DND-41 (cell line): ENCODE results near the gene KAZALD1.

Source experiments
- EZH2 ChIP-seq: IDR thresholded peaks from 3 replicates; pipeline ENCODE4 v1.6.1; 2012; ENCODE audit warnings: borderline replicate concordance, low read depth, mild to moderate bottlenecking, moderate library complexity, low read length, inconsistent platforms; ENCODE audit not compliant: severe bottlenecking
- TF ChIP-seq, protein P1 (sequence below): IDR thresholded peaks from 2 replicates; pipeline ENCODE4 v1.5.1; 2012; ENCODE audit warnings: borderline replicate concordance, low read length, moderate library complexity, mild to moderate bottlenecking; ENCODE audit not compliant: poor library complexity, severe bottlenecking; ENCODE audit errors: extremely low read depth

GRCh38 chr10:101040061-101040460, 21.7 kb upstream of the KAZALD1 start:
- no peak for TF ChIP-seq EZH2
- TF ChIP-seq, protein P1, sequence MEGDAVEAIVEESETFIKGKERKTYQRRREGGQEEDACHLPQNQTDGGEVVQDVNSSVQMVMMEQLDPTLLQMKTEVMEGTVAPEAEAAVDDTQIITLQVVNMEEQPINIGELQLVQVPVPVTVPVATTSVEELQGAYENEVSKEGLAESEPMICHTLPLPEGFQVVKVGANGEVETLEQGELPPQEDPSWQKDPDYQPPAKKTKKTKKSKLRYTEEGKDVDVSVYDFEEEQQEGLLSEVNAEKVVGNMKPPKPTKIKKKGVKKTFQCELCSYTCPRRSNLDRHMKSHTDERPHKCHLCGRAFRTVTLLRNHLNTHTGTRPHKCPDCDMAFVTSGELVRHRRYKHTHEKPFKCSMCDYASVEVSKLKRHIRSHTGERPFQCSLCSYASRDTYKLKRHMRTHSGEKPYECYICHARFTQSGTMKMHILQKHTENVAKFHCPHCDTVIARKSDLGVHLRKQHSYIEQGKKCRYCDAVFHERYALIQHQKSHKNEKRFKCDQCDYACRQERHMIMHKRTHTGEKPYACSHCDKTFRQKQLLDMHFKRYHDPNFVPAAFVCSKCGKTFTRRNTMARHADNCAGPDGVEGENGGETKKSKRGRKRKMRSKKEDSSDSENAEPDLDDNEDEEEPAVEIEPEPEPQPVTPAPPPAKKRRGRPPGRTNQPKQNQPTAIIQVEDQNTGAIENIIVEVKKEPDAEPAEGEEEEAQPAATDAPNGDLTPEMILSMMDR = no peak
